ENCODE data around the gene DRAM2.
"Not testable (repeated sequence)": the region's sequence is repeated elsewhere in the genome, so short reads cannot be mapped to it uniquely, and the experiment has no call there.

DRAM2 gene

GRCh38 chr1:111084999-111085398 is 54.9 kb downstream of the DRAM2 start:
- in situ Hi-C loops (cut with HindIII; ENCODE audit: low sequenced_read_pairs) = no loop called here

DNA sequence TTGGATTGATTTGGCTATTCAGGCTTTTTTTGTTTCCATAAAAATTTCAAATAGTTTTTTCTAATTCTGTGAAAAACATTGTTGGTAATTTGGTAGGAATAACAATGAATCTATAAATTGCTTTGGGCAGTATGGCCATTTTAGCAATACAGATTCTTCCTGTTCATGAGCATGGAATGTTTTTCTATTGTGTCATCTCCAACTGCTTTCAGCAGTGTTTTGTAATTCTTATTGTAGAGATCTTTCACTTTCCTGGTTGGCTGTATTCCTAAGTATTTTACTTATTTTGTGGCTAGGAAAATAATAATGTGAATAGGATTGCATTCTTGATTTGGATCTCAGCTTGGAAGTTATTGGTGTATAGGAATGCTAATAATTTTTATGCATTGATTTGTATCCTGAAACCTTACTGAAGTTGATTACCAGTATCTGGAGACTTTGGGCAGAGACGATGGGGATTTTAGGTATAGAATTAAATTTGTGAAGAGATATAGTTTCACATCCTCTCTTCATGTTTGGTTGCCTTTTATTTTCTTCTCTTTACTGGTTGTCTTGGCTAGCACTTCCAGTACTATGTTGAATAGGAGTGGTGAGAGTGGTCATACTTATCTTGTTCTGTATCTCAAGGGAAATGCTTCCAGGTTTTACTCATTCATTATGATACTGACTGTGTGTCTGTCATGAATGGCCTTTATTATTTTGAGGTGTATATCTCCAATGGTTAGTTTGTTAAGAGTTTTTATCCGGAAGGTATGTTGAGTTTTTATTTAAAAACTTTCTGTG is 57.3 kb downstream of the DRAM2 start:
- in situ Hi-C loops (cut with HindIII; ENCODE audit: low sequenced_read_pairs) = no loop called here

DNA sequence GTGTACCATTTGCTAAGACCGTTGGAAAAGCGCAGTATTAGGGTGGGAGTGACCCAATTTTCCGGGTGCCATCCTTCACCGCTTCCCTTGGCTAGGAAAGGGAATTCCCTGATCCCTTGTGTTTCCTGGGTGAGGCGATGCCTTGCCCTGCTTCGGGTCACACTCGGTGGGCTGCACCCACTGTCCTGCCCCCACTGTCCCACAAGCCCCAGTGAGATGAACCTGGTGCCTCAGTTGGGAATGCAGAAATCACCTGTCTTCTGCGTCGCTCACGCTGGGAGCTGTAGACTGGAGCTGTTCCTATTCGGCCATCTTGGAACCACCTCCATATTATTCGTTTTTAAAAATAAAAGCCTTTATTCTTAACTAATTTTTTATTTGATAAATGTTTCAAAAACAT is 60.6 kb downstream of the DRAM2 start:
- in situ Hi-C loops (cut with HindIII; ENCODE audit: low sequenced_read_pairs) = not testable (repeated sequence)

GRCh38 chr1:111077312-111077711 is 62.6 kb downstream of the DRAM2 start:
- in situ Hi-C loops (cut with HindIII; ENCODE audit: low sequenced_read_pairs) = not testable (repeated sequence)
